GM19035 (cell line): ENCODE results near the gene GRXCR1.

Experiments used
- ATAC-seq: cut with Tn5 transposase; IDR thresholded peaks from one replicate; pipeline ENCODE4 v1.9.1; 2021; ENCODE audit not compliant: unreplicated experiment

The GRXCR1 gene

GRCh38 chr4:42925921-42926320 lies 33.4 kb downstream of the GRXCR1 start:
- no peak for ATAC-seq

- ATAC-seq, result no peak
Observed at GRCh38 chr4:42927946-42928345, 35.4 kb downstream of the GRXCR1 start.

GRCh38 chr4:42928582-42928981 lies 36.1 kb downstream of the GRXCR1 start:
- ATAC-seq, result no peak

- no peak for ATAC-seq
Observed at GRCh38 chr4:42942216-42942615, 49.7 kb downstream of the GRXCR1 start.

GRCh38 chr4:42945874-42946273 lies 53.4 kb downstream of the GRXCR1 start:
- ATAC-seq, result no peak

- ATAC-seq, result no peak
Observed at GRCh38 chr4:42953321-42953720, 60.8 kb downstream of the GRXCR1 start.

GRCh38 chr4:42954963-42955669 lies 62.6 kb downstream of the GRXCR1 start:
- ATAC-seq, result no peak

- no peak for ATAC-seq
Observed at GRCh38 chr4:42955746-42956505, 63.4 kb downstream of the GRXCR1 start.

- ATAC-seq, result no peak
Observed at GRCh38 chr4:42965326-42965725, 72.8 kb downstream of the GRXCR1 start.

- no peak for ATAC-seq
Observed at GRCh38 chr4:42985976-42986375, 93.5 kb downstream of the GRXCR1 start.

- ATAC-seq, result peak; percentile 85
Observed at GRCh38 chr4:42995343-42995944, 102.9 kb downstream of the GRXCR1 start.

- ATAC-seq, result no peak
Observed at GRCh38 chr4:43008793-43009192, 116.3 kb downstream of the GRXCR1 start.

- ATAC-seq, result no peak
Observed at GRCh38 chr4:43014256-43014655, 121.7 kb downstream of the GRXCR1 start.

- no peak for ATAC-seq
Observed at GRCh38 chr4:43041632-43042031, 149.1 kb downstream of the GRXCR1 start.

GRCh38 chr4:43047058-43047457 lies 154.5 kb downstream of the GRXCR1 start:
- no peak for ATAC-seq

GRCh38 chr4:43048570-43048969 lies 156.1 kb downstream of the GRXCR1 start:
- no peak for ATAC-seq

GRCh38 chr4:43049326-43049725 lies 156.8 kb downstream of the GRXCR1 start:
- ATAC-seq, result no peak

GRCh38 chr4:43066415-43066814 lies 173.9 kb downstream of the GRXCR1 start:
- ATAC-seq, result no peak

GRCh38 chr4:43071069-43071468 lies 178.6 kb downstream of the GRXCR1 start:
- ATAC-seq, result no peak
